ENCODE results near the gene PWWP2B. TPM values are rescaled to one million over a fixed set of nuclear protein-coding genes. Genes with fewer than 3 reads are reported as not detected.
"Not testable (repeated sequence)": the region's sequence is repeated elsewhere in the genome, so short reads cannot be mapped to it uniquely, and the experiment has no call there.

The PWWP2B gene
- total and polyA plus RNA-seq, 2 experiments from 2014 or later, result 2.3 to 12.8 TPM

DNA sequence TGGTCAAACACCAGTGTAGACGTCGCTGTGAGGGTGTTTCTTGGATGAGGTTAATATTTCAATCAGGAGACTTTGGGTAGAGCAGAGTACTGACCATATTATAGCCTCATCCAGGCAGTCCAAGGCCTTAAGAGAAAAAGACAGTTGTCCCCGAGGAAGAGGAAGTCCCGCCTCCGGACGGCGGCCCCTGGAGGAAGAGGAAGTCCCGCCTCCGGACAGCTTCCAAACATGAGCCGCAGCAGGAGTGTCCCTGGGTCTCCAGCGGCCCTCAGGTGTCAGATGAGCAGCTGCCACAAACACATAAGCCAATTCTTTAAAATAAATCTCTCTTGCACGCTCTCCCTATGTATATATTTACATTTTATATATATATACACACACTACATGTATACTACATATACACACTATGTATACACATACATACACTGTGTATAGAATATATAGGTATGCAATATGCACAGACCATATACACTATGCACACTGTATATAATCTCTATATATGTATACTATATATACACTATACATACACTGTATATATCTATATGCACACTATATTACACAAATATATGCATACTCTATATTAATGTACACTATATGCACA, 37.5 kb downstream of the PWWP2B start (continued):
- TF ChIP-seq ETS1 (IDR thresholded peaks at IDR 0.05), result no peak

DNA sequence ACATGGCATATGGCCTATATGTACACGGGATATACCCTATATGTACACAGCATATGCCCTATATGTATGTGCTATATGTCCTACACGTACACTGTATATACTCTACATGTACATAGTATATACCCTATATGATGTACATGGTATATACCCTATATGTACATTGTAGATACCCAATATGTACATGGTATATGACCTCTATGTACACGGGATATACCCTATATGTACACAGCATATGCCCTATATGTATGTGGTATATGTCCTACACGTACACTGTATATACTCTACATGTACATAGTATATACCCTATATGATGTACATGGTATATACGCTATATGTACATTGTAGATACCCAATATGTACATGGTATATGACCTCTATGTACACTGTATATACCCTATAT, 38.3 kb downstream of the PWWP2B start:
- H2AFZ ChIP-seq; H3K36me3 Mint-ChIP-seq (ENCODE audit: low read depth); H3K4me3 ChIP-seq; ATAC-seq; H3K4me2 ChIP-seq; H3K4me1 ChIP-seq (ENCODE audit: insufficient read depth); H3K27me3 Mint-ChIP-seq (ENCODE audit: insufficient read depth, low read depth, poor library complexity); H3F3A ChIP-seq (replicated peaks; ENCODE audit: low read depth); DNase-seq (ENCODE audit: low spot score); H3K79me2 ChIP-seq (replicated peaks; ENCODE audit: insufficient read depth); H4K20me1 ChIP-seq (replicated peaks; ENCODE audit: insufficient read depth); H3K4me1 Mint-ChIP-seq; H3K27ac Mint-ChIP-seq; H3K27me3 ChIP-seq (ENCODE audit: insufficient read depth); H3K27ac ChIP-seq (ENCODE audit: low read depth); H3K36me3 ChIP-seq (ENCODE audit: insufficient read depth); H3K4me3 Mint-ChIP-seq; H3K9me3 Mint-ChIP-seq; H3K9me2 ChIP-seq (ENCODE audit: insufficient read depth): not testable (repeated sequence)

- H3K79me2 ChIP-seq (replicated peaks; ENCODE audit: insufficient read depth); DNase-seq (ENCODE audit: low spot score); H2AFZ ChIP-seq; H3K4me1 Mint-ChIP-seq; H3K27ac Mint-ChIP-seq; H3K27ac ChIP-seq (ENCODE audit: low read depth); H3K4me2 ChIP-seq; H3F3A ChIP-seq (replicated peaks; ENCODE audit: low read depth); H3K4me3 Mint-ChIP-seq; H3K4me1 ChIP-seq (ENCODE audit: insufficient read depth); H3K36me3 ChIP-seq (ENCODE audit: insufficient read depth); ATAC-seq; H3K27me3 Mint-ChIP-seq (ENCODE audit: insufficient read depth, low read depth, poor library complexity); H3K27me3 ChIP-seq (ENCODE audit: insufficient read depth); H3K9me3 Mint-ChIP-seq; H4K20me1 ChIP-seq (replicated peaks; ENCODE audit: insufficient read depth); H3K36me3 Mint-ChIP-seq (ENCODE audit: low read depth); H3K4me3 ChIP-seq; H3K9me2 ChIP-seq (ENCODE audit: insufficient read depth): not testable (repeated sequence)
Observed at GRCh38 chr10:132436096-132436495, 39.1 kb downstream of the PWWP2B start.

DNA sequence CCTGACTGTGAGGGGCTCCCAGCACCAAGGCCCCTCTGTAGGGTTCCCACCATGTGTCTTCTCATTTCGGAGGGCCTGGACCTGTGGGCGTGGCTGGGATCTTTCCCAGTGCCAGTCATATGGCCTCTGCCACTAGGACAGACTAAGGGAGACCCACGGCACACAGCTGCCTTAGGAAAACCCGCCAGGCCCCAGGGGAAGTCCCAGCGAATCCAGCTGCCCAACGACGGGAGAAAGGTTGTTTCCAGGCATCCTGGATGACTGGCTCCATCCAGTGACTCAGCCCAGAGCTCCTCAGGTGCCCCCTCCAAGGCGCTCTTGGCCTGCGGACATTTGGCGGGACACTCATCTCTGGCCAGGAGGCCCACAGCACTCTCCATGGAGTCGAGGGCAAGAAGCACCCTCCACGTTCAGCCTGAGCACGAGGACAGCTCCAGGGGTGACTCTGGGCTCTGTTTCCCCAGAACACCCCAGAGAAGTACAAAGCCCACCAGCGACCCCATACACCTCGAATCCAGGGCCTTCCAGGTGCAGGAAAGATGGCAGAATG, 39.9 kb downstream of the PWWP2B start:
- no peaks in the 10 kb centered on the region; the same call in 2 of the 3 replicates for H3K36me3 Mint-ChIP-seq (ENCODE audit: low read depth)
- Histone ChIP-seq H3K79me2 (replicated peaks; ENCODE audit: insufficient read depth) (no peaks in the 10 kb centered on the region), H3K4me1 (ENCODE audit: insufficient read depth) (no peaks in the 10 kb centered on the region), H3K4me2 (no peak overlapping the region), H3K27ac (ENCODE audit: low read depth) (no peak overlapping the region), H3K9me2 (ENCODE audit: insufficient read depth) (no peaks in the 10 kb centered on the region), H3K27me3 (ENCODE audit: insufficient read depth) (no peaks in the 10 kb centered on the region), H4K20me1 (replicated peaks; ENCODE audit: insufficient read depth) (no peaks in the 10 kb centered on the region), H2AFZ (no peak overlapping the region), H3F3A (replicated peaks; ENCODE audit: low read depth) (0 out of 2 replicates have a peak, but pooled peaks cover 4% of the 10 kb centered on the region), H3K36me3 (ENCODE audit: insufficient read depth) (no peaks in the 10 kb centered on the region), H3K4me3 (no peak overlapping the region)
- peaks cover 1% of the 10 kb centered on the region; the same call in 1 of the 3 replicates for H3K4me1 Mint-ChIP-seq
- H3K27me3 Mint-ChIP-seq (ENCODE audit: insufficient read depth, low read depth, poor library complexity), result peaks cover 1% of the 10 kb centered on the region
- no peak overlapping the region for H3K4me3 Mint-ChIP-seq
- no peak for ATAC-seq
- no peak overlapping the region for H3K27ac Mint-ChIP-seq
- no peak for DNase-seq (ENCODE audit: low spot score)
- H3K9me3 Mint-ChIP-seq, result no peaks in the 10 kb centered on the region
- TF ChIP-seq NANOG (IDR thresholded peaks at IDR 0.05; ENCODE audit: borderline replicate concordance), result no peak
- TF ChIP-seq JUNB (IDR thresholded peaks at IDR 0.05; ENCODE audit: unreplicated experiment), result no peak
- TF ChIP-seq CREB1 (CRISPR knock-in tag; IDR thresholded peaks at IDR 0.05; ENCODE audit: low read depth), result no peak
- no peak for TF ChIP-seq ETS1 (IDR thresholded peaks at IDR 0.05)
- no peak for TF ChIP-seq ZNF462 (CRISPR knock-in tag; IDR thresholded peaks at IDR 0.05)
- no peak for TF ChIP-seq EZH2phosphoT487 (IDR thresholded peaks at IDR 0.05; ENCODE audit: unreplicated experiment)
